SU-DHL-6 (cell line): ENCODE measurements around the gene PNPLA2.

ENCODE experiments used
- H2AFZ ChIP-seq: fragments of 200-600 bp; sonication (generic); 2 replicates; pipeline ENCODE4 v1.6.1; 2014; ENCODE audit warnings: low read depth, mild to moderate bottlenecking, moderate library complexity, mixed read lengths, antibody characterized with exemption, low read length; ENCODE audit not compliant: severe bottlenecking
- H3F3A ChIP-seq: fragments of 200-600 bp; shearing (Covaris generic); 2 replicates; pipeline ENCODE4 v1.6.0; 2016; ENCODE audit warnings: antibody characterized with exemption, mild to moderate bottlenecking; ENCODE audit not compliant: insufficient read depth
- H3K27ac ChIP-seq: fragments of 200-600 bp; sonication (generic); 2 replicates; pipeline ENCODE4 v1.5.1; 2016; ENCODE audit warnings: low read depth, mild to moderate bottlenecking, low read length, moderate library complexity, mixed read lengths
- H3K27me3 ChIP-seq: fragments of 200-600 bp; sonication (generic), shearing (Covaris generic); 2 replicates; pipeline ENCODE4 v1.6.0; 2014; ENCODE audit warnings: mild to moderate bottlenecking, low read length
- H3K36me3 ChIP-seq: fragments of 200-600 bp; sonication (generic); 2 replicates; pipeline ENCODE4 v1.6.1; 2014; ENCODE audit warnings: mild to moderate bottlenecking, low read length, mixed read lengths
- H3K4me2 ChIP-seq: fragments of 300-600, 200-600 bp; shearing (Covaris generic), sonication (generic); 2 replicates; pipeline ENCODE4 v1.6.0; 2014; ENCODE audit warnings: low read length, low read depth, mild to moderate bottlenecking; ENCODE audit not compliant: poor library complexity, severe bottlenecking
- H3K4me3 ChIP-seq: fragments of 200-600 bp; sonication (generic); 2 replicates; pipeline ENCODE4 v1.5.1; 2014; ENCODE audit warnings: antibody characterized with exemption, low read length, mild to moderate bottlenecking, mixed read lengths; ENCODE audit not compliant: insufficient read depth, poor library complexity, severe bottlenecking
- H3K79me2 ChIP-seq: fragments of 200-600 bp; sonication (generic); 2 replicates; pipeline ENCODE4 v1.6.1; 2014; ENCODE audit warnings: mild to moderate bottlenecking, low read length, moderate library complexity; ENCODE audit not compliant: insufficient read depth
- H3K9ac ChIP-seq: fragments of 200-600 bp; sonication (generic); 2 replicates; pipeline ENCODE4 v1.7.0; 2014; ENCODE audit warnings: mild to moderate bottlenecking, low read length
- H3K9me2 ChIP-seq: fragments of 200-600 bp; sonication (generic); replicated peaks from 2 replicates; pipeline ENCODE4 v1.6.1; 2014; ENCODE audit warnings: low read length; ENCODE audit not compliant: insufficient read depth
- H3K9me3 ChIP-seq: fragments of 200-600 bp; sonication (generic); 2 replicates; pipeline ENCODE4 v1.6.1; 2014; ENCODE audit warnings: low read length, mixed read lengths; ENCODE audit not compliant: insufficient read depth
- H4K20me1 ChIP-seq: fragments of 200-600 bp; sonication (generic); 2 replicates; pipeline ENCODE4 v1.6.1; 2014; ENCODE audit warnings: low read depth, mild to moderate bottlenecking, antibody characterized with exemption, low read length, moderate library complexity, mixed read lengths
- CTCF ChIP-seq: fragments of 200-600 bp; sonication (generic); IDR thresholded peaks from one replicate; pipeline ENCODE4 v1.5.1; 2017; ENCODE audit warnings: antibody characterized with exemption, mild to moderate bottlenecking, low read length, moderate library complexity; ENCODE audit not compliant: insufficient read depth, poor library complexity, severe bottlenecking
- EZH2phosphoT487 ChIP-seq: fragments of 200-600 bp; sonication (generic), shearing (Covaris generic); conservative IDR thresholded peaks from 2 replicates; pipeline ENCODE4 v1.6.1; 2018; ENCODE audit warnings: mild to moderate bottlenecking, antibody characterized with exemption, low read length, moderate library complexity, mixed read lengths

PNPLA2 gene

GRCh38 chr11:849951-850774 is 31.4 kb downstream of the PNPLA2 start:
- Histone ChIP-seq H3K9ac (no peak overlapping the region), H2AFZ (no peak overlapping the region), H3K9me2 (no peaks in the 10 kb centered on the region), H3K79me2 (no peaks in the 10 kb centered on the region), H4K20me1 (no peaks in the 10 kb centered on the region), H3K36me3 (no peaks in the 10 kb centered on the region), H3K27ac (no peak overlapping the region), H3K9me3 (no peaks in the 10 kb centered on the region), H3K4me2 (no peak overlapping the region), H3K27me3 (no peaks in the 10 kb centered on the region), H3F3A (no peaks in the 10 kb centered on the region), H3K4me3 (no peak overlapping the region)
- no peak for TF ChIP-seq CTCF
- TF ChIP-seq EZH2phosphoT487 = no peak

GRCh38 chr11:850775-851763 is 32.4 kb downstream of the PNPLA2 start:
- H3K36me3 ChIP-seq = no peaks in the 10 kb centered on the region
- no peak overlapping the region for H3K27ac ChIP-seq
- no peaks in the 10 kb centered on the region for H3K9me2 ChIP-seq
- no peaks in the 10 kb centered on the region for H3F3A ChIP-seq
- H3K79me2 ChIP-seq = no peaks in the 10 kb centered on the region
- H3K4me2 ChIP-seq = no peak overlapping the region
- H3K4me3 ChIP-seq = no peak overlapping the region
- no peaks in the 10 kb centered on the region for H3K9me3 ChIP-seq
- no peaks in the 10 kb centered on the region for H4K20me1 ChIP-seq
- H2AFZ ChIP-seq = no peak overlapping the region
- H3K9ac ChIP-seq = no peak overlapping the region
- TF ChIP-seq CTCF (peak; percentile 48), EZH2phosphoT487 (no peak)
- no peaks in the 10 kb centered on the region for H3K27me3 ChIP-seq

DNA sequence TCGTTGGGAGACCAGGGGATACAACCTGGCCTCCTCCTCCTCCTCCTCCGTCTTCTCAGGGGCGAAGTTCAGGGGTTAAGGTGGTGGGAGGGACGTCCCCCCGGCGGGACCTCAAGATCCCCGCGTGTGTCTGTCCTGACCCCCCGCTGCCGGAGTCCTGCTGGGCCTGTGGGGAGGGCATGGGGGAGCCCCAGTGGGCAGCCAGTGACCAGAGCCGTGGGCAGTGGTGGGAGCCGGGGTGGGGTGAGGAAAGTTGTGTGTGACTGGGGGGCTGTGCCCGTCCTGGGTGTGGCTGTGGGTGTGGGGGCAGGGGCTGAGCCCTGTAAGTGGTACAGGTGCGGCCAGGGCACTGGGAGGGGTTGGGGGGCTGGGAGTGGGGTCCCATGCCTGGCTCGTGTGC is 34.0 kb downstream of the PNPLA2 start:
- no peaks in the 10 kb centered on the region for H4K20me1 ChIP-seq
- TF ChIP-seq EZH2phosphoT487 = no peak
- no peak for TF ChIP-seq CTCF
- H3K9ac ChIP-seq = no peak overlapping the region
- no peaks in the 10 kb centered on the region for H3K9me2 ChIP-seq
- no peaks in the 10 kb centered on the region for H3F3A ChIP-seq
- H3K27me3 ChIP-seq = no peaks in the 10 kb centered on the region
- no peaks in the 10 kb centered on the region for H3K79me2 ChIP-seq
- H3K4me2 ChIP-seq = no peak overlapping the region
- no peak overlapping the region for H2AFZ ChIP-seq
- H3K9me3 ChIP-seq = no peaks in the 10 kb centered on the region
- H3K36me3 ChIP-seq = no peaks in the 10 kb centered on the region
- H3K27ac ChIP-seq = no peak overlapping the region
- H3K4me3 ChIP-seq = no peak overlapping the region
